Measurements from ENCODE around the gene C3orf20.

C3orf20 gene

DNA sequence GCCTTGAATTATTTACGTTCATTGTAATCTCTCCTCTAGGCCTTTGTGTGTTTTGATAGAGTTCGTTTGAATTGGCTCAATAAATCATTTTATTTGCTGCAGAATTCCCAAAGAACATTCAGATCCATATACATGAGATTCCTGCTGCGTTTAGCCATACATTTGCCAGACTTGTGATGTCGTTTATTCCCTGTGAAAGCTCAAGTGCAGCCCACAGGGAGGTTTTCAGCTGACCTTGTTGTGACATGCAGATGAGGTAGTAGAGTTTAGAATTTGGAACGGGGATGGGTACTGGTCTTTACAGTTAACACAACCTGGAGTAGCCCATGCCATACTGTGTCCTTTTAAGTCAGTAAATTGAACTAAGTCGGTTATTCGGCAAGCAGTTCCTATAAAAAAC, at the start of gene C3orf20:
Gene C3orf20 (plus strand): TSS at position 301 of the 400 bp plus-strand sequence. CDS start 7,573 bp downstream, outside the sequence.
- DNase-seq, result no peak

DNA sequence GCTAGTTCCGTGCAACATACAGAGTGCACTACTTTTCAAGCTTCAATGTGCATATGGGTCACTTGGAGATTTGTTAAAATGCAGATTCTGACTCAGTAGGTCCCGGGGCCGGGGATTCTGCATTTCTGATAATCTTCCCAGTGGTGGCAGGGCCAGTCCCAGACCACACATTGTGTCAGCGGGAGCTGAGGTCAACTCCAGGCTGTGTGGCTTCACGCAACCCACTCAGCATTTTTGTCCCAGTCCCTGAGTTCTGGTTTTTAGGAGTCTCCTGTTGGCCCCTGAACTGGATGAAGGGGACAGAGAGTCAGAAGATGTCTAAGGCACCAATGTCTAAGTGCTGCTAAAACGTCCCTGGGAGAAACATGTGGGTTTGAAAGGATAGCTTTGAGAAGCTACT, 49.5 kb upstream of the C3orf20 start:
- DNase-seq, result no peak

DNA sequence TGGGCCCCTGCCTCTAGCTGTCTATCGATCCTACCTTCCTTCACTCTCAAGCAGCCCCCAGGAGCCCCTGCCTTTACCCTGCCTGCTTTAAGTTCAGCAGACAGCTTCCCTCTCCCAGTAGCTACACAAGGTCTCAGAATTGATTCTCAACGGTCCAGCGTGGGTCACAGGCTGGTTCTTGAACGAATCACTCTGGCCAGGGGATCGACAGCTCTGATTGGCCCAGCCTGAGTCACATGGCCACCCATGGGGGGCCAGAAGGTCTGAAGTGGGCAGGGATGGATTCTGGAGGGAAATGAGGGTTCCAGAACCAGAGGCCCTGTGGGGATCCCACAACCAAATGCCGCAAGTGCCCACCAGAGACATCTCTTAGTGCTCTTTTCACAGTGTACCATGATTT, 47.1 kb upstream of the C3orf20 start:
- no peak for DNase-seq

DNA sequence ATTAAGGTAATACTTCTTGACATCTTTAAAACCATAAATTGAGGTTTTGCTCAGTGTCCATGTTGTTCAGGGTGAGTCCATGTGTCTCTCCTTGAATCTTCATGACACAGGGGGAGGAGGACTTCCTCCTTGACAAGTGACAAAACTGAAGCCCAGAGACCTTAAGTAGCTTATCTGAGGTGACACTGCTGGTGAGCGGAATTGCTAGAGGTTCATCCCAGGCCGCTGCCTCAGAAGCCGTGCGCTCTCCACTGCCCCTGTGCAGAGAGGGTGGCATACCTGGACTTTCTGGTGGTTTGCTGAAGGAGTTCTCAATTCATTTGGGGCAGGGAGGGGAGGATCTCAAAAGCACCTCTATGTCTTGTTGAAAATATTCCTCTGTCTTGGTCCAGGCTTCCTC, 46.5 kb upstream of the C3orf20 start:
- no peak for DNase-seq

DNA sequence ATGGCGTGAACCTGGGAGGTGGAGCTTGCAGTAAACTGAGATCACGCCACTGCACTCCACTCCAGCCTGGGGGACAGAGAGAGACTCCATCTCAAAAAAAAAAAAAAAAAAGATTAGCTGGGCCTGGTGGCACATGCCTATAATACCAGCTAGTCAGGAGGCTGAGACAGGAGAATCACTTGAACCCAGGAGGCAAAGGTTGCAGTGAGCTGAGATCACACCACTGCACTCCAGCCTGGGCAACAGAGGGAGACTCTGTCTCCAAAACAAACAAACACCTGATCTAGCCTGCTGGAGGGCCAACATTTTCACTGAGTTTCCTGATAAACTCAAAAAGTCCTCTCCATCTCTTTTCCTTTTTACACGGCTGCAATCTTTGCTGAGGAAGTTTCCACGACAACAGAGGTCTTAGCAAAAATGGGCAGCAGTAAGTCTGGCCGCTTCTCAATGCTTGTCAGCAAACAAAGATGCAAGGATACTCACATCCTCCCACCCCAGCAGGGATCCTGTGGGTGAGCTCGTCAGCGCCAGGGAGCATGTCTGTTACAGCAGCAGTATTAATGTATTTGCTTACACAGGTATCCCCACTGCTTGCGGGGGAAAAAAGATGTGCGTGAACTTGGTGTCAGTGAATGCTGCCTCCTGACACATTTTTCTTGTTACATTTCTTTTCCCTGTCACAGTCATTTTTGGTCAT, 44.4 kb upstream of the C3orf20 start:
- no peak for DNase-seq

DNA sequence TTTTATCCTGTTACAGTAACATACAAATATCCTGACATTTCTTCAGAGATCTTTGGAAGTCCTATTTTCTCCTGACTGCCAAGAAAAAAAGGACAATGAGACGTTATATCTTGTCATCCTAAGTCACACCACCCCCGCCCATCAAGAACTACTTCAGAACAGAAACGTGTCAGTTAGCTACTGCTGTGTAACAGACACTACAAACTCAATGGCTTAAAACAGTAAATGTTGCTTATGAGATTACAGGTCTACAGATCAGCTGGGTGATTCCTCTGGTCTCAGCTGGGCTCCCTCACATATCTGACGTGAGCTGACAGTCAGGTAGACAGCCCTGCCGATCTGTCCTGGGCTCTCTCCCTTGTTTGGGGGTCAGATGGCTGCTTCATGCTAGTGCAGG, 43.8 kb upstream of the C3orf20 start:
- no peak for DNase-seq

DNA sequence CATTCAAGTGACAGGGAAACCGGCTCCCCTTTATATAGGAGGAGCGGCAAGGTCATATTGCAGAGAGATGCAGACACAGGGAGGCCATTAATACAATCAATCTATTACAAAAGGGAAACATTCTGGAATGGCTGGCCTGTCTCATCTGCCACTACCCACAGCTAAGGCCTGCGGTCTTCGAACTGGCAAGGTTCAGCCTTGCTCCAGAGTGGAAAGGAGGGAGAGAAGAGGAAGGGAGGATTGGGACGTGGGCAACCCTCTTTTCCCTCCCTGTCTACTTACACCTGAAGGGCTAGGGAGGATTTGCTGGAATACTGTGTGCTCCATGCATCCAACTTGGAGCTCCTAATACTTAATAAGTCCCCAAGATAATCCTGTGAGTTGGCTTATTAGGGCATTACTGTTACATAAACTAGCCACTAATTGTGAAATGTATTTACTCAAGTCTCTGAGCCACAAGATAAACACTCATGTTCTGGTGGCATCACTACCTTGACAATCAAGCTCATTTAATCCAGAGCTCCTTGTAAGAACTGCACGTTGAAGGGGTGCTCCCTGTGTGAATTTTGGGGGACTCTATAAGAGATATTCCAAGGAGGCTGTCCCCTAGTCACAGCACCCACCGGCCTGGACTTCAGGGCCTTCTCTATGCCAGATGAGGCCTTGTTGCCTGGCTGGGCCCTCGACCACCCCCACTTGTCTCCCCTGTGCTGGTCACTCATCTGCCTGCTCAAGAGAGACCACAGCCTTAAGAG, 43.1 kb upstream of the C3orf20 start:
- DNase-seq, result no peak

DNA sequence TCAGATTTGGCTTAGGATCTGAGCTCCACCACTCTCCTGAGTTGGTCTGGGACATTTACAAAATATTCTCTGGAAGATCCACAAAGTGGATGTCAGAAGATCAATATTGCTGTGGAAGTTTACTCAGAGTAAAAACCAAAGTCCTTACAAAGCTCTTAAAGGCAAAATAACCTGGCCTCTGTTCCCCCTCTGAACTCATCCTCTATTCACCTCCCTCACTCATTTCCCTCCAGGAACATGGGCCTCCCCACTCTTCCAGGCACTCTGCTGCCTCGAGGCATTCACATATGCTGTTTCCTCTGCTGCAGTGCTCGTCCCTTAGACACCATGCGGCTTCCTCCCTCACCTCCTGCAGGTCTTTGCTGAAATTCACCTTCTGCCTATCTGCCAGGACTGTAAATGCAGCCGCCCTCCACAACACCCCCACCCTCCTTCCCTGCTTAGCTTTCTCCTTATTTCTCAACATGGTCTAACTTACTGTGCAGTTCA, 42.5 kb upstream of the C3orf20 start:
- DNase-seq, result no peak

DNA sequence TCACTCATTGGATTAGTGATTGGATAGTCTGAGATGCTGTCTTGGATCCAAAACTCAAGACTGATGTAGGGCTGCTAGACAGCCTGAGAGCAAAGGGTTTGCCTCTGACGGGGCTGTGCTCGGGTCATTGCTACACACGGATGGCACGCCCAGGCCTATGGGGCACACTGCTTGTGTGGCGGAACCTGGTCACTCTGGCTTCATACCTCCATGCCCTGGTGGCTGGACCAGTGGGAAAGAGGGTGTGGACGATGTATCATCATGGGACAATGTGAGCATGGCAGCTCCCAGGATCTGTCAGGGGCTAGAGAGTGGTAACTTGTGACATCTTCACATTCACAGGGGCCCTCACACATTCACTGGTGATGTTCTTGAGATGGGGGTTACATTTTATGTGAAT, 41.5 kb upstream of the C3orf20 start:
- DNase-seq, result no peak

DNA sequence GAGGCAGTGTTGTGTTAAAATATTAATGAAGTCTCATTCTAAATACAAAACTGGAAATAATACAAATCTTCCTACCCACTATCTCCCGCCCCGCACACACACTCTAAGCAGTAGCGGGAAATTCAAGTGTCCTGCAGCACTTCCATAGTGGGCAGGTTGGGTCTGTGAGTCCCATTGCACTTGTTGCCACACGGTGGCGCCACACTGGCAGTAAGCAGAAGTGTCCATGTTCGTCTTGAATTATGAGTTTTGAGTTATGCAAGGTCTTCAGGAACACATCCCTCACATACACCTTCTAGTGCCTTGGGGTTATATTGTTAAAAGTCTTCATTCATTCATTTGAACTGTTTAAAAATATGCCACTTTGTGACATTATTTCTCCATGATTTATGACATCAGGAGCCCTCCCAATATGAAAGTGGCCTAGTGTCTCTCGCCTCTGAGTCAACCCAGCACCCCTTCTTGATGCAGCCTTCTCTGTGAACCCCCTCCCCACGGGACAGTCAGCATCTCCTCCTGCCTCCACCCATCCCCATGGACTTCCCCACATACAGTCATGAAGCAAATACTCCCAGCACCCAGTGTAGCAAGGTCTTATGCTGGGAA, 41.0 kb upstream of the C3orf20 start:
- peak; percentile 75 for DNase-seq

DNA sequence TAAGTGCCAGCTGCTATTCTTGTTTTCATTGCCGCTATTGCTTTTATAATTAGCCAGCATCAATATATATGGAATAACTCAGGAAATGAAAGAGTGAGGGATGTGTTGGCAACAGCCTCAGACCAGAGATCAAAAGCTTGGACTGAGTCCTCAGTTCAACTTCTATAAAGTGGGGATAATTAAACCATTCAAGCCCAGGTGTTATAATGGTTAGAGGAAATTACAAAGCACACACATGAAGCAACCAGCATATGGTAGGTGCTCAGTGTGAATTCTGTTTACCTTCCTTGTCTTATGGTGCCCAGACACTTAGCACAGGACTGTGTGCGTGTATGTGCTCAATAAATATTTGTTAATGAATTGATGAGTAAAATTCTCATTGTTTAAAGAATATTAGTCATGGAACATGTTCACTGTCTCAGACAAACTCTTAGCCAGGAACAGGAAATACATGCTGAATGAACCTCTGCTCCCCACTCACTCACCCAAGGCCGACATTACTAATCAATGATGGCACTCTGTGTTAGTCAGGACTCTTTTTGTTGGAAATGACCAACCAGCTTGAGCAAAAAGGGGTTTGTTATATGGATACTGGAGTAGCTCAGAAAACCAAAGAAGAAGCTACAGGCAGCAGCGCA, 40.1 kb upstream of the C3orf20 start:
- DNase-seq, result no peak

DNA sequence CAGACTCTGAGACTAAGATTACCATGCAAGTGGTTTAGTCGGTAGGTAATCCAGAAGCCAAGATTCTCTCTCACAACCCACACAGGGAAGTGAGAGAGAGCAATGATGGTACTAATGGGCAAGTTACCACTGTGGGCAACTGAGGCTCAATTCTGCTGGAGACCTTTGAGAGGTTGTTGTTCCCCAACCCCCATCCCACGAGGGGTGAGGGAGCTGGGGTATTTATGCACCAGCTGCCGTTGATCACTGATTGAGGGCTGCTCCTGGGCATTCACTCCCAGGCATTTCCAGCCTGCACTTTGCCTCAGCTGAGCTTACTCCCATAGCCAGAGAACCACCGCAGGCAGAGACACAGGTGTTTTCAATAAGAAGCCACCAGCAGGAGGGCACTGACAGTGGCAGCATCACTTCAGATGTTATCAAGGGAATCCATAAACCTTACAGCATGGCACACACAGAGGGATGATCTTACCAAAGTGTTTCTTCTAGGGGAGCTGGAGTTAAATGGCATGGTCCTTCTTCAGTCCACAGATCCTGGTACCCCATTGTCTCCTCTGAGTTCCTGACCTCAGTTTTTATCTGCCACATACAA, 38.3 kb upstream of the C3orf20 start:
- DNase-seq, result no peak

DNA sequence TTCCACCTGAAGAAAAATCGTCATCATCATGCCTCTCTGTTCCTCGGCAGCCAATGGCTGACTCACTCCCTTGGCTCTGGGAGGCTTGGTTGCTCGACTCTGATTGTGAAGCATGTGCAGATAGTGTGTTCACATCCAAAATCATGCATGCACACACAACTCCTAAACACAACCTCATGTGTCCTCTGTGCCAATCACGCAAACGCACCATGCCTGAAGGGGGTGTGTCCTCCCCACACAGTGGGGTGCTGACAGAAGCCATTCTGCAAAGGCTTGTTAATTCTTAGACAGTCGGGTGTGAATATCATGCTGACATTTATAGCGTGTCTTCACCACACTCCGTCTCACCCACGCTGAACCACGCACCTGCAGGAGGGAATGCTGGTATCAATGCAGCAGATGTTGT, 34.8 kb upstream of the C3orf20 start:
- no peak for DNase-seq

DNA sequence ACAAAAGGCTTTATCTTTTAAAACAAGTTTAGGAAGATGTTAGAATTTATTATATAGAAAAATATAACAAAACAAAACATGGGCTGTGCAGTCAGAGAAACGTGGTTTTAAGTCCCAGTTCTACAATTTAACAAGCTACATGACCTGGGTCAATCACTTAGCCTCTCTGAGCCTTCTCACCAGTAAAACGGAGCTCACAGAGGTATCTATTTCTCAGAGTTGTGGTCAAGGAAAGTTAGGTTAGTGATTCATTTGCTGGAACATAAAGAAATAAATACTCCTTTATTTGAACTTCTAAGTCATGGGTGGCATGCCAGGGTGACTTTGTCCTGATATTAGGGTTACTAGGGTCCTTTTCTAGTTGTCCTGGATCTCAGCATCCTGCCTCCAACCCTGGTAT, 34.2 kb upstream of the C3orf20 start:
- no peak for DNase-seq

DNA sequence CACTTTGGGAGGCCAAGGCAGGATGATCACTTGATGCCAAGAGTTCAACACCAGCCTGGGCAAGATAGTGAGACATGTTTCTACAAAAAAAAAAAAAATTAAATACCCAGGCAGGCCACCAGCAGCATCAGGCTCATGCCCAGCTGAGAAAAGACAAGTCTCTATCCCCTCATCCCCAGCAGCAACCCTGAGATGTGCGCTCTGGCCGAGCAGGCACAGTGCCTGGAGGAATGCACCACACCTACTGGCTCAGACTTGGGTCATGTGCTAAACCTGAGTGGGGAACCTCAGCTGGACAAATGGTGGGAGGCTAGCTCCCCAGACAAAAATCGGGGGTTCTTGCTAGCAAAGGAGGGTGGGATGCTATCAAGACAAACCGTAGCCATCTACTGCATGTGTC, 33.6 kb upstream of the C3orf20 start:
- DNase-seq, result no peak

DNA sequence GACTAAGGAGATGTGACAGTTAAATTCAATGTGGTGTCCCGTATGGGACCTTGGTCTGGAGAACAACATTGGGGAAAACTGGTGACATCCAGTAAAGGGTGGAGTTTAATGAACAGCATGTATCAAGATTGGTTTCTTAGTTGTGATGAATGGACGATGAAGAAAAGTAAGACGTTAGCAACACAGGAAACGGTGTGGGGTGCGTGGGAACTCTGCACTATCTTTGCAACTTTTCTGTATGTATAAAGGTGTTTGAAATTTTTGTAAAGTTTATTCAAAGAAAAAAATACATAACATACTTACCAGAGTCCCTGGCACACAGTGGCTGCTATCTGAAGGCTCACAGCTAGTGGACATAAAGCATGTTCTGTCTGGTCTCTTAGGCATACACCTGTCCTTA, 29.5 kb upstream of the C3orf20 start:
- no peak for DNase-seq

DNA sequence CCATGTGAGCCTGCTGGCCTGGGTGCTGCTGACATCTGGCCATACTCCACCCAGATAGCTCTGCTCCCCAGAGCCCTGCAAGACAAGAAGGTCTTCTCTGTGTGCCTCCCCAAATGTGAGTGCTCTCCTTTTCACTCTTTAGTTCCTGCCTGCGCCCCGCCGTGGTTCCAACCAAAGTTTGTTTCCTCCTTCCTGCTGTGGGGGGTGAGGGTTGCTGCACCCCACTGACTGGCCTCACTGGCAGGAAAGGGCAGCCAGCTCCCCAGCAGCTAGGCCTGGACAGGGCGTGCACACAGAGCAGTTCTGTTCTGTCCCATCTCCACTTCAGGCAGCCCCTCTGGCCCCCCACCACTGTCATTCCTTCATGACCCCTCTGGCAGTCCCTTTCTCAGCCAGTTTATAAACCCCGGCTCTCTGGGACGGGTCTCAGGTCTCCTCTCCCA, 28.8 kb upstream of the C3orf20 start:
- no peak for DNase-seq

DNA sequence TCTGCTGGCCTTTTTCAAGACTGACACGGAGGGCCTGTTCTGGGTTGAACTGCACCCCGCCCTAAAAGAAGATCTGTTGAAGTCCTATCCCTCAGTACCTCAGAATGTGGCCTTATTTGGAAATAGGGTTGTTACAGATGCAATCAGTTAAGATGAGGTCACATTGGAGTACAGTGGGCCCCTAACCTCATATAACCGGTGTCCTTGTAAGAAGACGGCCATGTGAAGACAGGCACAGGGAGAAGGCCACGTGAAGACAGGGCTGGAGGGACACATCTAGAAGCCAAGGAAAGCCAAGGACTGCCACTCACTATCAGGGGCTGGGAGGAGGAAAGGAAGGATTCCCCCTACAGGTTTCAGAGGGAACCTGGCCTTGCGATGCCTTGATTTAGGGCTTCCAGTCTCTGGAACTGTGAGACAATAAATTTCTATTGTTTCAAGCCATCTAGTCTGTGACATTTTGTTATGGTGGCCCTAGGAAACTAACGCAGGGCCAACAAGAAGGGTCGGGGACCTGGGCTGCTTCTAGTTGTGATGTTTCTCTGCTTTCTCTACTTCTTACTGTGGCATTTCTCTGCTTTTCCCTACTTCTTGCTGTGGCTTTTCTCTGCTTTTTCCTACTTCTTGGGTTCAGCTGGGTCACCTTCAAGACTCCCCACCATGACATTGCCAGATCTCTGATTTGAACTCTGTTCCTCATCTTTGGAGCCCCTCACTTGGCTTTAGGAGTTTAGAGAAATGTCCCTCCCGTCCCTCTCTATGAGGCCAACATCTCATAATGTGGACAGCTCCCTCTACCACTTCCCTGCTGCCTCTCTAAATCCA, 28.1 kb upstream of the C3orf20 start:
- peak; percentile 38 for DNase-seq

DNA sequence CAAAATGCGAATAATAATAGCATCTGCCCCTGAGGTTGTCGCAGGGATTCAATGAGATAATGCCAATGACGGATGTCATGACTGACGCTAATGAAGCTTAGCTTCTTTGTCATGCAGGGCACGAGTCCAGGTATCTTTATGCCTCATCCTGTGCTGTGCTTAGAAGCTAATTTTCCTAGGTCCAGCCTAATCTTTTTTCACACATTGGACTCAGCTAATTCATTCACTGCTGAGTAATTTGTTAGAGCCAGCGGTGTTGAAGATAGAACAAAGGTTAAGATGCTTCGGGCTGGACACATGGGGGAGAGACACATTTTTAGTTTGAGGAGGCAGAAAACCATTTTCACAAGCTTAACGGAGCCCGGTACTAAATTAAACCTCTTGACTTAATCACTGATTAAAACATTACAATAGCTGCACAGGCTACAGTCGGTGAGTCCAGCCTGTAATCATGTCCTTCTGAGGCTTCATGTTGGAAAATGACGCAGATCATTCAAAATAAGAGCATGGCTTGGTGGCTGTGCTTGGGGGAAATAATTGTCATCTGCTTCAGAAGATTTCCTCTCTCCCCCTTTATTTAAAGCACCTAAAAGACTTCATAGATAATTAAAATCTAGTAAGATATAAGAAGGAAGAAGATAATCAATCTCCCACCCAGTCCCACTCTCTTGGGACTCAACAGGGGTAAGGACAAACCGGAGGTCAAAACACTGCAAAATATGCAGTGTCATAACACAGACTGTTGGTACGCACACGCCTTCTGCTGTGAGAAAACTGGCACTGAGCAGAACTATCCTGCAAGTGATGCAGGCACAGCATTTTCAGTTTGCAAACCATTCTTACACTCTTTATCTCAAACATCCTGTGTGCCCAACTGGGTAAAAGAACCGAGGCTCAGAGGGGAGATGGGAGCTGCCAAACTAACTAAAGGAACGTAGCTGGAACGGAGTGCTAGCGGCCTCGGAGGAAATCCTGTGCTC, 26.7 kb upstream of the C3orf20 start:
- DNase-seq, result peak; percentile 9

DNA sequence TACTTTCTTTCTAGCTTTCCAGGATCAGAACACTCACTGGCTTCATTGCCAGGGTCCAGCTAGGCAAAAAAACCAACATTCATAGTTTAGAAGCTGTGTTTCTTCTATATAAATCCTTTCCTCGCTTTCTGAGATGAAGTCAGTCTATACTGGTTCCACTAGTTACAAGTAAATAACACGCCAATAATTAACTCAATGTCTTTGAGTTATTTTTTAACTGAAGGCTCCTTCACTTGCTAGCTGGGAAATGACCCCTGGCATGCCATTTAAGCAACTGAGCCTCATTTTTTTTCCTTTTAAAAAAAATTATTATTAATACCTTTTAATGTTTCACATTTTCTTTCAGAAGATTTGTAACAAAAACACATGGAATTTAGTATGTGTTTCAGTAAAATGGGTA, 25.5 kb upstream of the C3orf20 start:
- no peak for DNase-seq

DNA sequence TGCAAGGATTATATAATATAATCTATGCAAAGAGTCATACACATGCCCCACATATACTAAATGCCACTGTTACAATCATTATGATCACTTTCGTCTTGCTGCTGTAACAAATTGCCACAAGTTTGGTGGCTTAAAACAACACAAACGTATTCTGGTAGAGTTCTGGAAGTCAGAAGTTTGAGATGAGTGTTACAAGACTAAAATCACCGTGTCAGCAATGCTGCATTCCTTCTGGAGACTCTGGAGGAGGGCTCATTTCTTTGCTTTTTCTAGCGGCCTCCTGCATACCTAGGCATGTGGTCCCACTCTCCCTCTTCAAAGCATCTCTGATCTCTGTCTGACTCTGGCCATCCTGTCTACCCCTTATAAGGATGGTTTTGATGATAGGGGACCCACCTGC, 24.7 kb upstream of the C3orf20 start:
- DNase-seq, result no peak

All from OCI-M1 (cell line).